Loucy (cell line): Measurements from ENCODE around the gene SORCS1.

Source experiments
- EZH2phosphoT487 ChIP-seq: fragments of 200-600 bp; IDR thresholded peaks from 2 replicates; pipeline ENCODE4 v1.6.1; 2018; ENCODE audit warnings: antibody characterized with exemption, mild to moderate bottlenecking, moderate library complexity, borderline replicate concordance
- TF ChIP-seq, protein P1 (sequence below): fragments of 200-600 bp; sonication (generic); conservative IDR thresholded peaks from 2 replicates; pipeline ENCODE4 v1.5.1; 2014; ENCODE audit warnings: mild to moderate bottlenecking, antibody characterized with exemption, low read length

DNA sequence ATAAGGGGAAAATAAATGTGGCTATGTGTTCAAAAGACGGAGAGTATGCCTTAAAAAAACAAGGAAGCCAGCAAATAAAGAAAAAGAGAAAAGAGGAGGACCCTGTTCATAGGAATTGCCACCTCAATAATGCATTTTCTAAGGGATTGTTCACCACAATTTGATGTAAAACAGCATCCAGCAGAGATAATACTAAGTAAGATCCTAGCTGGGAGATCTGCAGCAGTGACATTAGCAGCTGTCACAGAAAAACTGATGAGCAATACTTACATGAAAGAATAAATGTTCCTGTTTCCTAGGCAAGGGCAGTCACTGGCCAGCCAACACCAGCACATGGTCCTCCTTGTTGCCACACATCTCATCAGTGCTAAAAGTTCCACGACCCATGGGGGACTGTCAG, 391.5 kb downstream of the SORCS1 start:
- TF ChIP-seq, protein P1, sequence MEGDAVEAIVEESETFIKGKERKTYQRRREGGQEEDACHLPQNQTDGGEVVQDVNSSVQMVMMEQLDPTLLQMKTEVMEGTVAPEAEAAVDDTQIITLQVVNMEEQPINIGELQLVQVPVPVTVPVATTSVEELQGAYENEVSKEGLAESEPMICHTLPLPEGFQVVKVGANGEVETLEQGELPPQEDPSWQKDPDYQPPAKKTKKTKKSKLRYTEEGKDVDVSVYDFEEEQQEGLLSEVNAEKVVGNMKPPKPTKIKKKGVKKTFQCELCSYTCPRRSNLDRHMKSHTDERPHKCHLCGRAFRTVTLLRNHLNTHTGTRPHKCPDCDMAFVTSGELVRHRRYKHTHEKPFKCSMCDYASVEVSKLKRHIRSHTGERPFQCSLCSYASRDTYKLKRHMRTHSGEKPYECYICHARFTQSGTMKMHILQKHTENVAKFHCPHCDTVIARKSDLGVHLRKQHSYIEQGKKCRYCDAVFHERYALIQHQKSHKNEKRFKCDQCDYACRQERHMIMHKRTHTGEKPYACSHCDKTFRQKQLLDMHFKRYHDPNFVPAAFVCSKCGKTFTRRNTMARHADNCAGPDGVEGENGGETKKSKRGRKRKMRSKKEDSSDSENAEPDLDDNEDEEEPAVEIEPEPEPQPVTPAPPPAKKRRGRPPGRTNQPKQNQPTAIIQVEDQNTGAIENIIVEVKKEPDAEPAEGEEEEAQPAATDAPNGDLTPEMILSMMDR = no peak
- no peak for TF ChIP-seq EZH2phosphoT487
